ENCODE results near the gene ZNF195.
A peak's percentile ranks its signal among the peaks of the same experiment; 100 is the strongest.

The ZNF195 gene

GRCh38 chr11:3369366-3369765 lies 9.6 kb downstream of the ZNF195 start:
- peaks cover 3% of the 10 kb centered on the region; the same call in 1 of the 2 replicates for H3K4me1 ChIP-seq (ENCODE audit: insufficient read depth, low read length)
- no peaks in the 10 kb centered on the region for H3K27me3 ChIP-seq (ENCODE audit: insufficient read depth, low read length)
- H3K9me3 ChIP-seq (ENCODE audit: insufficient read depth, low read depth, low read length) = peaks cover 22% of the 10 kb centered on the region
- no peak overlapping the region for H3K4me3 ChIP-seq (ENCODE audit: low read length)
- H3K9ac ChIP-seq (ENCODE audit: low read depth, low read length) = no peak overlapping the region
- H3K36me3 ChIP-seq (ENCODE audit: insufficient read depth, low read depth, low read length) = peaks cover 98% of the 10 kb centered on the region
- H3K27ac ChIP-seq (ENCODE audit: low read length) = no peak overlapping the region

- H3K9me3 ChIP-seq (ENCODE audit: insufficient read depth, low read depth, low read length) = peaks cover 33% of the 10 kb centered on the region
- no peak overlapping the region for H3K27ac ChIP-seq (ENCODE audit: low read length)
- no peaks in the 10 kb centered on the region for H3K4me1 ChIP-seq (ENCODE audit: insufficient read depth, low read length)
- H3K4me3 ChIP-seq (ENCODE audit: low read length) = no peak overlapping the region
- H3K27me3 ChIP-seq (ENCODE audit: insufficient read depth, low read length) = no peaks in the 10 kb centered on the region
- H3K36me3 ChIP-seq (ENCODE audit: insufficient read depth, low read depth, low read length) = peaks cover 98% of the 10 kb centered on the region
- no peak overlapping the region for H3K9ac ChIP-seq (ENCODE audit: low read depth, low read length)
Observed at GRCh38 chr11:3368199-3368598, 10.7 kb downstream of the ZNF195 start.

DNA sequence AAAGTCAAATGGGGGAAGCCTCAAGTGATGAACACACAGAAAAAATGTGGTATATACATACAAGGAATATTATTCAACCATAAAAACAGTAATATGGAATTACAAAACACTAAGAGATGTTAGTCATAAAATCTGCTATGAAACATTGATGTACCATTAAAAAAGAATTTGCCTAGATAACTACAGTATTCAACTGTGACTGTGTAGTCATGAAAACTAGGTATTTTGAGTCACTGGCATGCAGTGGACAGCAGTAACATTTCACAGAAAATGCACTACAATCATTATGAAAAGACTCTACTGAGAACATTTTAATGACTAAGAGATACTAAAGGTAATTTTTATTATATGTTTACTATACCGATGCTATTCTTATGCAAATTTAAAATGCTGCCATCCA lies 11.7 kb downstream of the ZNF195 start:
- H3K9ac ChIP-seq (ENCODE audit: low read depth, low read length) = no peak overlapping the region
- no peaks in the 10 kb centered on the region for H3K27me3 ChIP-seq (ENCODE audit: insufficient read depth, low read length)
- H3K9me3 ChIP-seq (ENCODE audit: insufficient read depth, low read depth, low read length) = peaks cover 43% of the 10 kb centered on the region
- H3K36me3 ChIP-seq (ENCODE audit: insufficient read depth, low read depth, low read length) = peaks cover 98% of the 10 kb centered on the region
- no peak overlapping the region; the same call in 1 of the 2 replicates for H3K4me3 ChIP-seq (ENCODE audit: low read length)
- no peaks in the 10 kb centered on the region for H3K4me1 ChIP-seq (ENCODE audit: insufficient read depth, low read length)
- H3K27ac ChIP-seq (ENCODE audit: low read length) = no peak overlapping the region

DNA sequence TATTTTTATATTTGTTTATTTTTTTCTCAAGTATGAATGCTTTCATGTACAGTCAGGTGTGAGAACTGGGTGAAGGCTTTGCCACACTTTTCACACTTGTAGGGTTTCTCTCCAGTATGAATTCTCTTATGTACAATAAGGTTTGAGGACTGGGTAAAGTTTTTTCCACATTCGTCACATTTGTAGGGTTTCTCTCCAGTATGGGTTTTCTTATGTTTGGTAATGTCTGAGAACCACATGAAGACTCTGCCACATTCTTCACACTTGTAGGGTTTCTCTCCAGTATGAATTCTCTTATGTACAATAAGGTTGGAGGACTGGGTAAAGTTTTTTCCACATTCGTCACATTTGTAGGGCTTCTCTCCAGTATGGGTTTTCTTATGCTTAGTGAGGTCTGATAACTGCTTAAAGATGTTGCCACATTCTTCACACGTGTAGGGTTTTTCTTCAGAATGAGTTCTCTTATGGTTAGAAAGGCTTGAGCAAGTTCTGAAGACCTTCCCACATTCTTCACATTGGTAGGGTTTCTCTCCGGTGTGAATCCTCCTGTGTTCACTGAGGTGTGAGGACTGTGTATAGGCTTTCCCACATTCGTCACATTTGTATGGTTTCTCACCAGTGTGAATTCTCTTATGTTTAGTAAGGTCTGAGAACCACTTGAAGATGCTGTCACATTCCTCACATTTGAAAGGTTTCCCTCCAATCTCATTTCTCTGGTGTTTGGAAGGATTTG lies 19.7 kb downstream of the ZNF195 start:
- Histone ChIP-seq H3K4me3 (ENCODE audit: low read length) (peak overlapping the region; percentile 38), H3K27me3 (ENCODE audit: insufficient read depth, low read length) (no peaks in the 10 kb centered on the region), H3K9me3 (ENCODE audit: insufficient read depth, low read depth, low read length) (peaks cover 86% of the 10 kb centered on the region), H3K36me3 (ENCODE audit: insufficient read depth, low read depth, low read length) (peaks cover 69% of the 10 kb centered on the region), H3K27ac (ENCODE audit: low read length) (no peak overlapping the region), H3K9ac (ENCODE audit: low read depth, low read length) (no peak overlapping the region), H3K4me1 (ENCODE audit: insufficient read depth, low read length) (no peaks in the 10 kb centered on the region)

DNA sequence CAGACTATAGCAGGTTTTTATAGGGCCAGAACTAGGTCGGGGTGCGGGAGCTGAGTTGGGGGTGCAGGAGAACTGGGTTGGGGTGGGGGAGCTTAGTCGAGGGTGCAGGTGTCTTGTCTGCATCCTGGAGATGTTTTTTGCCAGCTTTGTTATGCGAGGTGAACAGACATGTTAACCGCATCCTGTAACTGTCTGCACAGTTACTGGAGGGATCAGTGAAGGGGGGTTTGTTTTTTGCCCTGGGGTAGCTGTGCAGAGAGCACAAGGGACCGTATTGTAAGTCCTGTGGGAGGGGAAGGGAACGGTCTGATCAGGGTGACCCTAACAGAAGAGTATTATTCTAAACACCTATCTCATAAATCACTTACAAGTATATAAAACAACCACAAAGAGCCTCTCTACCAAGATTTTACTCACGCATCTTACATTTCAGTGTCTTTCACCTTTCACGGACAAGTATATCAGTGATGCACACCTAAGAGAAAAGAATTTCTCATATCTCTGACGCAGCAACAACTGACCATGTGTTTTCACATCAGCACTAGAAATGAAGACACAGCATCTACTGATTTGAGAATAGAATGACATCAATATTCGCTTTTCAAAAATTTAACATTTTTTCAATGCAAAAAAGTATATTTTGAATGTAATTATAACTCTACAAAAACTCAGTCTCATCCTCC lies 20.8 kb downstream of the ZNF195 start:
- Histone ChIP-seq H3K9me3 (ENCODE audit: insufficient read depth, low read depth, low read length) (peaks cover 75% of the 10 kb centered on the region), H3K4me3 (ENCODE audit: low read length) (no peak overlapping the region; the same call in 1 of the 2 replicates), H3K36me3 (ENCODE audit: insufficient read depth, low read depth, low read length) (peaks cover 58% of the 10 kb centered on the region), H3K9ac (ENCODE audit: low read depth, low read length) (no peak overlapping the region), H3K27me3 (ENCODE audit: insufficient read depth, low read length) (no peaks in the 10 kb centered on the region), H3K4me1 (ENCODE audit: insufficient read depth, low read length) (no peaks in the 10 kb centered on the region), H3K27ac (ENCODE audit: low read length) (no peak overlapping the region)

- Histone ChIP-seq H3K9ac (ENCODE audit: low read depth, low read length) (no peak overlapping the region), H3K27ac (ENCODE audit: low read length) (no peak overlapping the region), H3K4me3 (ENCODE audit: low read length) (no peak overlapping the region), H3K27me3 (ENCODE audit: insufficient read depth, low read length) (no peaks in the 10 kb centered on the region), H3K4me1 (ENCODE audit: insufficient read depth, low read length) (no peaks in the 10 kb centered on the region), H3K36me3 (ENCODE audit: insufficient read depth, low read depth, low read length) (peaks cover 50% of the 10 kb centered on the region), H3K9me3 (ENCODE audit: insufficient read depth, low read depth, low read length) (peaks cover 67% of the 10 kb centered on the region)
Observed at GRCh38 chr11:3357302-3357701, 21.6 kb downstream of the ZNF195 start.

DNA sequence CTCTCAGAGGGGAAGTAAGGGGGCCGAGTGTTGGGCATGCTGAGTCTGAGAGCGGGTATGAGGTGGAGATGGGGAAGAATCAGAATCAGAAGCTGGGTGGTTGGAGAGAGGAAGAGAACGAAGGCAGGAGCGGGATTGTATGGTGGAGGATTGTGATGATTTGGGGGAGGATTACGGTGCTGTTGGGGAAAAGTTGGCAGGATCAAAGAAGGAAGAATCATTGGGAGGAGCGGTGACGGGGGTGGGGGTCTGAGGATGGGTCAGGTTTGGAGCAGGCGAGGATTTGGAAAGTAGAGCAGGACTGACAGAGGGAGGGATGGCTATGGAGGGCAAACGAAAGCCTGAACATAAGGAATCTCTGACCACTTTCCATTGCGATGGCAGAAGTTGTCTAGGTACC lies 22.1 kb downstream of the ZNF195 start:
- H3K9me3 ChIP-seq (ENCODE audit: insufficient read depth, low read depth, low read length) = peaks cover 62% of the 10 kb centered on the region
- H3K4me1 ChIP-seq (ENCODE audit: insufficient read depth, low read length) = no peaks in the 10 kb centered on the region
- H3K27ac ChIP-seq (ENCODE audit: low read length) = no peak overlapping the region
- H3K36me3 ChIP-seq (ENCODE audit: insufficient read depth, low read depth, low read length) = peaks cover 45% of the 10 kb centered on the region
- H3K27me3 ChIP-seq (ENCODE audit: insufficient read depth, low read length) = no peaks in the 10 kb centered on the region
- no peak overlapping the region for H3K4me3 ChIP-seq (ENCODE audit: low read length)
- H3K9ac ChIP-seq (ENCODE audit: low read depth, low read length) = no peak overlapping the region

DNA sequence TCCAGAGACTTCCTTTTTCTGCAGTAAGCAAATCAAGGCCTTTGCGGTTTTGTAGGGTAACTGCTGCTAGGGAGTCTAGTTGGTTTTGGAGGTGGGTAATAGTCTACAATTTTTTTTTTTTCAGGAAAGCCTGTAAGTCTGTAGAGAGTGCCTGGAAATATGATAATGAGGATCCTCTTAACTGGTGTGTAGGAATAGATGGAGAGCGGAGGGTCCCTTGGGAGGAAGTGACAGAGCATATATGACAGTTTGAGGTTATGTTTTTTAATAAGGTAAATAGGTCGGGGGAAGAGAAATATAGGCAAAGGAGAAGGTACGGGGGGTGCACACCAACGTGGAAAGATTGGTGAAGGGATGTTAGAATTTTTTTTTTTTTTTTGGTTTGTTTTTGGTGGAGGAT lies 25.9 kb downstream of the ZNF195 start:
- H3K36me3 ChIP-seq (ENCODE audit: insufficient read depth, low read depth, low read length) = peaks cover 8% of the 10 kb centered on the region; the same call in 1 of the 2 replicates
- H3K27me3 ChIP-seq (ENCODE audit: insufficient read depth, low read length) = no peaks in the 10 kb centered on the region
- no peak overlapping the region for H3K9ac ChIP-seq (ENCODE audit: low read depth, low read length)
- H3K4me1 ChIP-seq (ENCODE audit: insufficient read depth, low read length) = no peaks in the 10 kb centered on the region
- H3K27ac ChIP-seq (ENCODE audit: low read length) = no peak overlapping the region
- H3K9me3 ChIP-seq (ENCODE audit: insufficient read depth, low read depth, low read length) = peaks cover 24% of the 10 kb centered on the region
- H3K4me3 ChIP-seq (ENCODE audit: low read length) = no peak overlapping the region

GRCh38 chr11:3347127-3347526 lies 31.8 kb downstream of the ZNF195 start:
- no peak overlapping the region for H3K4me3 ChIP-seq (ENCODE audit: low read length)
- H3K9me3 ChIP-seq (ENCODE audit: insufficient read depth, low read depth, low read length) = peaks cover 7% of the 10 kb centered on the region; the same call in 1 of the 2 replicates
- no peaks in the 10 kb centered on the region for H3K36me3 ChIP-seq (ENCODE audit: insufficient read depth, low read depth, low read length)
- no peaks in the 10 kb centered on the region for H3K4me1 ChIP-seq (ENCODE audit: insufficient read depth, low read length)
- no peaks in the 10 kb centered on the region for H3K27me3 ChIP-seq (ENCODE audit: insufficient read depth, low read length)
- no peak overlapping the region for H3K9ac ChIP-seq (ENCODE audit: low read depth, low read length)
- no peak overlapping the region for H3K27ac ChIP-seq (ENCODE audit: low read length)

DNA sequence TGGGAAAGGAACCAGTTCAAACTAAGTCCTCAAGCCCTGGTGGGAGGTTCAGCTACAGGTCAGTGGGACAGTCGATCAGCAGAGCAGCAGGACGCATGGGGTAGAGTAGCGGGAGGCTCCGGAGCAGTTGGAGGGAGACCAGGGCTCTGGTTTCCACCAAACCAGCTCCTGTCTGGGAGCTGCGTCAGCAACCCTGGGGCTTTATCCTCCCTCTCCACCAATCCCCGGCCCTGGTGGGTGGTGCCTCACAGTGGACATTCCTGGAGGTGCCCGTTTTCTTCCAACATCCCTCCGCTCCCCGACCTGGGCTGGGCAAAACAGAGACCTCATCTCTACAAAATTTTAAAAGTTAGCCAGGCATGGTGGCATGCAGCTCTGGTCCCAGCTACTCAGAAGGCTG lies 32.4 kb downstream of the ZNF195 start:
- H3K27me3 ChIP-seq (ENCODE audit: insufficient read depth, low read length) = no peaks in the 10 kb centered on the region
- H3K36me3 ChIP-seq (ENCODE audit: insufficient read depth, low read depth, low read length) = no peaks in the 10 kb centered on the region
- H3K4me1 ChIP-seq (ENCODE audit: insufficient read depth, low read length) = no peaks in the 10 kb centered on the region

DNA sequence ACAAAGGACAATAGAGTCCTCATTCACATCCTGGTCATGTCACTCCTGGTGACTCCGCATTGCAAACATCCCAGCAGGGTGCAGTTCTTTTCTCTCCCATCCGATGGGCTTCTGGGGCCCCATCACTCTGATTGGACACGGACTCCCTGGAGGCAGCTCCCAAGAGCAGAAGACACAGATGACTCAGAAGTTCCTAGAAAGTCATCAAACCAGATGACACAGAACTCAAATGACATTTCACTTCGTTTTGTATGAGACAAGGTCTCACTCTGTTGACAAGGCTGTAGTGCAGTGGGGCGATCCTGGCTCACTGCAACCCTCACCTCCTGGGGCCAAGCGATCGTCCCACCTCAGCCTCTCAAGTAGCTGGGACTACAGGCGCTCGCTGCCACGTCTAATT lies 33.2 kb downstream of the ZNF195 start:
- Histone ChIP-seq H3K9ac (ENCODE audit: low read depth, low read length) (no peak overlapping the region), H3K27me3 (ENCODE audit: insufficient read depth, low read length) (no peaks in the 10 kb centered on the region), H3K36me3 (ENCODE audit: insufficient read depth, low read depth, low read length) (no peaks in the 10 kb centered on the region), H3K27ac (ENCODE audit: low read length) (no peak overlapping the region), H3K9me3 (ENCODE audit: insufficient read depth, low read depth, low read length) (peaks cover 7% of the 10 kb centered on the region; the same call in 1 of the 2 replicates), H3K4me1 (ENCODE audit: insufficient read depth, low read length) (no peaks in the 10 kb centered on the region), H3K4me3 (ENCODE audit: low read length) (no peak overlapping the region)

More for the DNA sequence above, 32.4 kb downstream of the ZNF195 start:
- Histone ChIP-seq H3K9ac (ENCODE audit: low read depth, low read length) (no peak overlapping the region), H3K4me3 (ENCODE audit: low read length) (no peak overlapping the region), H3K9me3 (ENCODE audit: insufficient read depth, low read depth, low read length) (peaks cover 7% of the 10 kb centered on the region; the same call in 1 of the 2 replicates), H3K27ac (ENCODE audit: low read length) (no peak overlapping the region)
